Stomach (tissue), 9 donors: ENCODE measurements around the gene PKIG. TPM values are rescaled to one million over a fixed set of nuclear protein-coding genes. Genes with fewer than 3 reads are reported as not detected.

Experiments used
- DNase-seq, 2 donors: peaks; one replicate each; pipeline versions ENCODE4 v3.0.0 to v3.0.0-alpha.2; 2013 to 2019
- H3K27ac ChIP-seq, 5 donors: fragments of 200-600 bp in 4 of 5; sonication (generic) in 4 of 5; one replicate each; pipeline ENCODE4 v1.5.1; 2013 to 2019; ENCODE audit warnings: mild to moderate bottlenecking in 1 of 5, moderate library complexity in 1 of 5
- H3K27me3 ChIP-seq, 3 donors: fragments of 200-600 bp; sonication (generic); one replicate each; pipeline ENCODE4 v1.5.1; 2017 to 2019; ENCODE audit warnings: mixed run types in 1 of 3
- H3K36me3 ChIP-seq, 4 donors: fragments of 200-600 bp; sonication (generic); 1 replicate in 3 of 4; 2 replicates in 1 of 4; pipeline ENCODE4 v1.5.1; 2016 to 2019
- H3K4me1 ChIP-seq, 4 donors: fragments of 200-600 bp; sonication (generic); one replicate each; pipeline ENCODE4 v1.5.1; 2016 to 2019
- H3K4me3 ChIP-seq, 4 donors: fragments of 200-600 bp; sonication (generic) in 3 of 4; one replicate each; pipeline ENCODE4 v1.5.1; 2016 to 2019; ENCODE audit warnings: mild to moderate bottlenecking in 1 of 4
- H3K9me3 ChIP-seq, 4 donors: fragments of 200-600 bp; sonication (generic); one replicate each; pipeline ENCODE4 v1.5.1; 2016 to 2019
- EP300 ChIP-seq: sonication (generic); formaldehyde crosslinking; IDR thresholded peaks from one replicate; pipeline ENCODE4 v1.6.1; 2017; ENCODE audit warnings: antibody characterized with exemption
- POLR2A ChIP-seq, 4 donors: fragments of 450-650 bp; IDR thresholded peaks; one replicate each; pipeline ENCODE4 v1.6.1; 2016; ENCODE audit warnings: antibody characterized with exemption in 4 of 4, control low read depth in 2 of 4, mild to moderate bottlenecking in 1 of 4, moderate library complexity in 1 of 4
- POLR2AphosphoS5 ChIP-seq, 3 donors: sonication (generic); formaldehyde crosslinking; IDR thresholded peaks; one replicate each; pipeline ENCODE4 v1.6.1; 2016; ENCODE audit warnings: antibody characterized with exemption in 3 of 3
- WGBS, 5 donors: extraction: QIAGEN DNeasy Blood & Tissue Kit in 3 of 5; methylation state at CpG; one replicate each; pipeline versions ENCODE4 v1.1.5 to v1.1.7; 2013 to 2018; 5-methylcytosine and 5-hydroxymethylcytosine counted together
- intact Hi-C: fragments of 100-400 bp; cut with DNase I; formaldehyde crosslinking; loops from one replicate; pipeline ENCODE4 v1.15.1; 2023; ENCODE audit warnings: low total_unique reads
- polyA plus RNA-seq, 3 donors: library from polyadenylated mRNA; stranded (reverse); fragments of 200-250 nt; gene quantifications; one replicate each; pipeline ENCODE4 v1.2.3, GENCODE V29; 2013
- total RNA-seq, 5 donors: library from RNA; depleted of rRNA; stranded (reverse); fragments of >200 nt; gene quantifications; one replicate each; pipeline versions ENCODE4 v1.1.0 to v1.2.3, GENCODE V29; 2014 to 2016
- TF ChIP-seq, protein P1 (sequence below), 7 experiments: fragments of 450-650 bp in 4 of 7; fragments of 200-600 bp in 3 of 7; sonication (generic) in 3 of 7; IDR thresholded peaks; one replicate each; pipeline ENCODE4 v1.5.1; 2016 to 2019; ENCODE audit warnings: antibody characterized with exemption in 7 of 7, control low read depth in 2 of 7, mild to moderate bottlenecking in 1 of 7
- donor health status: healthy with polysubstance abuse.
- donor health status: Bipolar disorder and iron deficiency.
- donor health status: healthy.

The PKIG gene
- total and polyA plus RNA-seq, 8 donors: 17.4 to 124 (median 56.4) TPM

DNA sequence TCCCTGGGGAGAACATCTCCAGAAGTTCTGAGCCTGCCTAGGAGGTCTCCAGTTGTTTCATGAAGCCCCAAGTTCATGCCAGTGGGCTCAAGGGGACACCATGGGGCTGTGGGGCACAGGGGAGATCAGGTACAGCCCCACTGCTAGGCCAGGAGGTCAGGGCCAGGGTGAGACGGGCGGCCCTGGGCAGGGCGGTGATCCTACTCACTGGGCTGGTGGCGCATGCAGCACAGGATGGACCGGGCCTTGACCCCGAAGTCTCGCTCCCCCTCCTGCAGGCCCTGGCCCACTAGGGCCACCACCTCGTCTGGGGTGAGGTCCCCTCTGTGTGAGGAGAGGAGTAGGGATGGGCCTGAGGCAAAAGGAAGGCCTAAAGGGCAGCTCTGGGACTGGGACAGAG lies 43.0 kb downstream of the PKIG start:
- H3K36me3 ChIP-seq: peaks cover 16 to 85% (median 82%) of the 10 kb centered on the region in 4 donors
- intact Hi-C loops: no loop called here
- H3K4me3 ChIP-seq: no peak overlapping the region
- no peak overlapping the region for H3K27ac ChIP-seq
- TF ChIP-seq, protein P1, sequence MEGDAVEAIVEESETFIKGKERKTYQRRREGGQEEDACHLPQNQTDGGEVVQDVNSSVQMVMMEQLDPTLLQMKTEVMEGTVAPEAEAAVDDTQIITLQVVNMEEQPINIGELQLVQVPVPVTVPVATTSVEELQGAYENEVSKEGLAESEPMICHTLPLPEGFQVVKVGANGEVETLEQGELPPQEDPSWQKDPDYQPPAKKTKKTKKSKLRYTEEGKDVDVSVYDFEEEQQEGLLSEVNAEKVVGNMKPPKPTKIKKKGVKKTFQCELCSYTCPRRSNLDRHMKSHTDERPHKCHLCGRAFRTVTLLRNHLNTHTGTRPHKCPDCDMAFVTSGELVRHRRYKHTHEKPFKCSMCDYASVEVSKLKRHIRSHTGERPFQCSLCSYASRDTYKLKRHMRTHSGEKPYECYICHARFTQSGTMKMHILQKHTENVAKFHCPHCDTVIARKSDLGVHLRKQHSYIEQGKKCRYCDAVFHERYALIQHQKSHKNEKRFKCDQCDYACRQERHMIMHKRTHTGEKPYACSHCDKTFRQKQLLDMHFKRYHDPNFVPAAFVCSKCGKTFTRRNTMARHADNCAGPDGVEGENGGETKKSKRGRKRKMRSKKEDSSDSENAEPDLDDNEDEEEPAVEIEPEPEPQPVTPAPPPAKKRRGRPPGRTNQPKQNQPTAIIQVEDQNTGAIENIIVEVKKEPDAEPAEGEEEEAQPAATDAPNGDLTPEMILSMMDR (IDR thresholded peaks at IDR 0.05): no peak
- TF ChIP-seq POLR2A (IDR thresholded peaks at IDR 0.05): no peak
- no peak for TF ChIP-seq POLR2AphosphoS5 (IDR thresholded peaks at IDR 0.05)
- TF ChIP-seq EP300: no peak
- no peak for DNase-seq
- H3K9me3 ChIP-seq: no peaks in the 10 kb centered on the region
- H3K27me3 ChIP-seq: no peaks in the 10 kb centered on the region
- WGBS, 5 donors: 93 to 98% (median 95%) methylated on average over 7 to 8 of the region's 8 CpGs
- H3K4me1 ChIP-seq: peaks cover 0 to 9% (median 7%) of the 10 kb centered on the region in 4 donors

GRCh38 chr20:44626278-44626677 lies 43.9 kb downstream of the PKIG start:
- no peak overlapping the region for H3K4me3 ChIP-seq
- peaks cover 15 to 76% (median 73%) of the 10 kb centered on the region in 4 donors for H3K36me3 ChIP-seq
- TF ChIP-seq POLR2AphosphoS5 (IDR thresholded peaks at IDR 0.05) (no peak), POLR2A (IDR thresholded peaks at IDR 0.05) (no peak), EP300 (no peak)
- TF ChIP-seq, protein P1 (IDR thresholded peaks at IDR 0.05): no peak
- intact Hi-C loops: no loop called here
- no peaks in the 10 kb centered on the region for H3K27me3 ChIP-seq
- 77 to 92% (median 86%) methylated on average over 7 of the region's 7 CpGs for WGBS, 5 donors
- no peak overlapping the region for H3K27ac ChIP-seq
- H3K4me1 ChIP-seq: peaks cover 0 to 9% (median 7%) of the 10 kb centered on the region in 4 donors
- no peak for DNase-seq
- no peaks in the 10 kb centered on the region for H3K9me3 ChIP-seq

GRCh38 chr20:44627364-44628010 lies 45.1 kb downstream of the PKIG start:
- Histone ChIP-seq H3K4me1 (peaks cover 0 to 21% (median 11%) of the 10 kb centered on the region in 4 donors), H3K36me3 (peaks cover 7 to 65% (median 61%) of the 10 kb centered on the region in 4 donors), H3K4me3 (no peak overlapping the region), H3K9me3 (no peaks in the 10 kb centered on the region), H3K27me3 (no peaks in the 10 kb centered on the region), H3K27ac (no peak overlapping the region)
- no peak for DNase-seq
- TF ChIP-seq, protein P1 (IDR thresholded peaks at IDR 0.05): no peak
- TF ChIP-seq POLR2AphosphoS5 (IDR thresholded peaks at IDR 0.05) (no peak), EP300 (no peak), POLR2A (IDR thresholded peaks at IDR 0.05) (no peak)
- intact Hi-C loops: no loop called here
- 84 to 91% (median 86%) methylated on average over 13 of the region's 13 CpGs for WGBS, 5 donors

GRCh38 chr20:44629017-44629385 lies 46.6 kb downstream of the PKIG start:
- Histone ChIP-seq H3K4me3 (no peak overlapping the region), H3K27ac (no peak overlapping the region), H3K36me3 (peaks cover 0 to 51% (median 46%) of the 10 kb centered on the region in 4 donors), H3K9me3 (no peaks in the 10 kb centered on the region), H3K4me1 (peaks cover 4 to 36% (median 21%) of the 10 kb centered on the region in 4 donors), H3K27me3 (no peaks in the 10 kb centered on the region)
- intact Hi-C loops: no loop called here
- 79 to 91% (median 87%) methylated on average over 4 to 9 of the region's 9 CpGs for WGBS, 5 donors
- no peak for DNase-seq
- no peak for TF ChIP-seq POLR2AphosphoS5 (IDR thresholded peaks at IDR 0.05)
- TF ChIP-seq, protein P1 (IDR thresholded peaks at IDR 0.05): no peak
